Immature natural killer cell (primary cell): ENCODE measurements around the gene GGA1. TPM values are rescaled to one million over a fixed set of nuclear protein-coding genes. Genes with fewer than 3 reads are reported as not detected.
"Not testable (repeated sequence)": the region's sequence is repeated elsewhere in the genome, so short reads cannot be mapped to it uniquely, and the experiment has no call there.

Experiments used
- DNase-seq, 3 donors: peaks; one replicate each; pipeline ENCODE4 v3.0.0; 2022; ENCODE audit warnings: mixed read lengths in 1 of 3
- H3K27ac Mint-ChIP-seq, 6 donors: one replicate each; pipeline ENCODE4 v1.8.0; 2020; ENCODE audit warnings: mixed read lengths in 6 of 6, mild to moderate bottlenecking in 5 of 6, inconsistent platforms in 4 of 6, moderate library complexity in 3 of 6
- H3K27me3 Mint-ChIP-seq, 3 donors: one replicate each; pipeline ENCODE4 v1.8.0; 2020 to 2021; ENCODE audit warnings: low read depth in 3 of 3, mild to moderate bottlenecking in 3 of 3, mixed read lengths in 3 of 3, moderate library complexity in 3 of 3, inconsistent platforms in 1 of 3
- H3K36me3 Mint-ChIP-seq, 3 donors: one replicate each; pipeline ENCODE4 v1.8.0; 2020; ENCODE audit warnings: mixed read lengths in 3 of 3, inconsistent platforms in 2 of 3, mild to moderate bottlenecking in 2 of 3
- H3K4me1 Mint-ChIP-seq, 2 donors: one replicate each; pipeline ENCODE4 v1.8.0; 2020; ENCODE audit warnings: inconsistent platforms in 2 of 2, mild to moderate bottlenecking in 2 of 2, mixed read lengths in 2 of 2, moderate library complexity in 1 of 2
- H3K4me3 Mint-ChIP-seq, 5 donors: one replicate each; pipeline ENCODE4 v1.8.0; 2020; ENCODE audit warnings: mild to moderate bottlenecking in 5 of 5, mixed read lengths in 5 of 5, inconsistent platforms in 3 of 5, moderate library complexity in 3 of 5
- H3K9me3 Mint-ChIP-seq, 6 donors: one replicate each; pipeline ENCODE4 v1.8.0; 2020; ENCODE audit warnings: mild to moderate bottlenecking in 6 of 6, mixed read lengths in 6 of 6, inconsistent platforms in 4 of 6, moderate library complexity in 3 of 6
- polyA plus RNA-seq, 3 donors: library from polyadenylated mRNA; unstranded; fragments of 300-500 nt; fragmentation: Illumina TruSeq; gene quantifications; one replicate each; pipeline ENCODE4 v1.2.3, GENCODE V29; 2021

The GGA1 gene
- polyA plus RNA-seq, 3 donors from 2014 or later: 21.3 to 29.6 (median 25.3) TPM

GRCh38 chr22:37588546-37589215 lies 20.0 kb upstream of the GGA1 start:
- H3K27ac Mint-ChIP-seq: no peak overlapping the region
- H3K36me3 Mint-ChIP-seq: no peaks in the 10 kb centered on the region
- H3K4me3 Mint-ChIP-seq: no peak overlapping the region
- peaks cover 0 to 6% (median 3%) of the 10 kb centered on the region in 3 donors for H3K27me3 Mint-ChIP-seq
- DNase-seq: no peak
- peaks cover 11 to 14% of the 10 kb centered on the region in 2 donors for H3K4me1 Mint-ChIP-seq
- no peaks in the 10 kb centered on the region for H3K9me3 Mint-ChIP-seq

GRCh38 chr22:37589636-37590035 lies 19.0 kb upstream of the GGA1 start:
- H3K9me3 Mint-ChIP-seq: no peaks in the 10 kb centered on the region
- DNase-seq: no peak
- H3K4me3 Mint-ChIP-seq: no peak overlapping the region
- H3K27ac Mint-ChIP-seq: no peak overlapping the region
- H3K36me3 Mint-ChIP-seq: no peaks in the 10 kb centered on the region
- H3K27me3 Mint-ChIP-seq: peaks cover 0 to 6% (median 3%) of the 10 kb centered on the region in 3 donors
- peaks cover 11 to 14% of the 10 kb centered on the region in 2 donors for H3K4me1 Mint-ChIP-seq

GRCh38 chr22:37591081-37591480 lies 17.6 kb upstream of the GGA1 start:
- DNase-seq, H3K4me3 Mint-ChIP-seq, H3K27ac Mint-ChIP-seq: not testable (repeated sequence)

GRCh38 chr22:37591823-37592404 lies 16.7 kb upstream of the GGA1 start:
- H3K27ac Mint-ChIP-seq: peak overlapping the region in 5 of 6 donors; percentile 48 to 87 (median 80)
- H3K4me1 Mint-ChIP-seq: peaks cover 11 to 14% of the 10 kb centered on the region in 2 donors
- peaks cover 2 to 4% (median 3%) of the 10 kb centered on the region in 3 donors for H3K27me3 Mint-ChIP-seq
- H3K36me3 Mint-ChIP-seq: no peaks in the 10 kb centered on the region
- H3K4me3 Mint-ChIP-seq: peak overlapping the region; percentile 83 to 90 (median 84)
- no peaks in the 10 kb centered on the region for H3K9me3 Mint-ChIP-seq
- no peak for DNase-seq

More at GRCh38 chr22:37591081-37591480, 17.6 kb upstream of the GGA1 start:
- peaks cover 11 to 14% of the 10 kb centered on the region in 2 donors for H3K4me1 Mint-ChIP-seq
- not testable (repeated sequence) for H3K27me3 Mint-ChIP-seq, H3K36me3 Mint-ChIP-seq, H3K9me3 Mint-ChIP-seq

GRCh38 chr22:37594237-37594636 lies 14.4 kb upstream of the GGA1 start:
- no peak overlapping the region for H3K4me3 Mint-ChIP-seq
- H3K27ac Mint-ChIP-seq: no peak overlapping the region
- peaks cover 2 to 6% (median 3%) of the 10 kb centered on the region in 3 donors for H3K27me3 Mint-ChIP-seq
- H3K9me3 Mint-ChIP-seq: no peaks in the 10 kb centered on the region
- H3K4me1 Mint-ChIP-seq: peaks cover 11 to 14% of the 10 kb centered on the region in 2 donors
- H3K36me3 Mint-ChIP-seq: no peaks in the 10 kb centered on the region
- DNase-seq: no peak

- Mint-ChIP-seq H3K27me3 (peaks cover 0 to 5% (median 2%) of the 10 kb centered on the region in 3 donors), H3K27ac (no peak overlapping the region), H3K36me3 (no peaks in the 10 kb centered on the region), H3K9me3 (peaks cover 0 to 2% (median 0%) of the 10 kb centered on the region in 6 donors), H3K4me3 (no peak overlapping the region), H3K4me1 (peaks cover 2 to 7% of the 10 kb centered on the region in 2 donors)
- DNase-seq: no peak
These were observed 9.5 kb upstream of the GGA1 start for GRCh38 chr22:37599153-37599552.

- Mint-ChIP-seq H3K4me3 (no peak overlapping the region), H3K27me3 (peaks cover 2 to 5% (median 2%) of the 10 kb centered on the region in 3 donors), H3K36me3 (no peaks in the 10 kb centered on the region), H3K9me3 (peaks cover 0 to 2% (median 0%) of the 10 kb centered on the region in 6 donors), H3K4me1 (peaks cover 16 to 23% of the 10 kb centered on the region in 2 donors), H3K27ac (no peak overlapping the region)
- DNase-seq: no peak
These were observed 7.5 kb upstream of the GGA1 start for GRCh38 chr22:37601203-37601539.

GRCh38 chr22:37601540-37602442 lies 6.8 kb upstream of the GGA1 start:
- Mint-ChIP-seq H3K9me3 (peaks cover 0 to 2% (median 0%) of the 10 kb centered on the region in 6 donors), H3K27me3 (peaks cover 0 to 5% (median 2%) of the 10 kb centered on the region in 3 donors), H3K27ac (no peak overlapping the region), H3K4me3 (no peak overlapping the region), H3K36me3 (no peaks in the 10 kb centered on the region), H3K4me1 (peaks cover 17 to 24% of the 10 kb centered on the region in 2 donors)
- DNase-seq: no peak

- H3K27me3 Mint-ChIP-seq, H3K36me3 Mint-ChIP-seq, H3K4me3 Mint-ChIP-seq, H3K27ac Mint-ChIP-seq, H3K9me3 Mint-ChIP-seq, DNase-seq: not testable (repeated sequence)
- H3K4me1 Mint-ChIP-seq: peaks cover 26 to 33% of the 10 kb centered on the region in 2 donors
These were observed 5.9 kb upstream of the GGA1 start for GRCh38 chr22:37602546-37603277.

- H3K27me3 Mint-ChIP-seq: peaks cover 7 to 13% (median 7%) of the 10 kb centered on the region in 3 donors
- H3K4me3 Mint-ChIP-seq: no peak overlapping the region
- no peaks in the 10 kb centered on the region for H3K36me3 Mint-ChIP-seq
- H3K27ac Mint-ChIP-seq: no peak overlapping the region
- H3K9me3 Mint-ChIP-seq: peaks cover 0 to 2% (median 0%) of the 10 kb centered on the region in 6 donors
- peaks cover 34 to 40% of the 10 kb centered on the region in 2 donors for H3K4me1 Mint-ChIP-seq
- DNase-seq: no peak
These were observed 4.6 kb upstream of the GGA1 start for GRCh38 chr22:37604074-37604473.

GRCh38 chr22:37604875-37605274 lies 3.8 kb upstream of the GGA1 start:
- H3K9me3 Mint-ChIP-seq: peaks cover 0 to 2% (median 0%) of the 10 kb centered on the region in 6 donors
- peaks cover 42 to 48% of the 10 kb centered on the region in 2 donors for H3K4me1 Mint-ChIP-seq

GRCh38 chr22:37607010-37607934 lies 1.4 kb upstream of the GGA1 start:
- H3K4me1 Mint-ChIP-seq: peaks cover 52 to 59% of the 10 kb centered on the region in 2 donors
- no peaks in the 10 kb centered on the region for H3K36me3 Mint-ChIP-seq
- H3K9me3 Mint-ChIP-seq: no peaks in the 10 kb centered on the region
- peak; percentile 78 to 80 (median 78) for DNase-seq
- peak overlapping the region; percentile 62 to 94 (median 87) for H3K4me3 Mint-ChIP-seq
- peaks cover 11 to 13% (median 13%) of the 10 kb centered on the region in 3 donors for H3K27me3 Mint-ChIP-seq
- H3K27ac Mint-ChIP-seq: peak overlapping the region; percentile 83 to 100 (median 98)

More at GRCh38 chr22:37604875-37605274, 3.8 kb upstream of the GGA1 start:
- DNase-seq: peak; percentile 45 to 59 (median 46)
- peaks cover 11 to 13% (median 13%) of the 10 kb centered on the region in 3 donors for H3K27me3 Mint-ChIP-seq
- H3K27ac Mint-ChIP-seq: peak overlapping the region in 5 of 6 donors; percentile 73 to 87 (median 78)
- H3K4me3 Mint-ChIP-seq: peak overlapping the region; percentile 52 to 75 (median 59)
- no peaks in the 10 kb centered on the region for H3K36me3 Mint-ChIP-seq
